ENCODE data around the gene SYNGAP1.

- TF ChIP-seq CTCF (IDR thresholded peaks at IDR 0.05) (no peak), ZFX (IDR thresholded peaks at IDR 0.05; ENCODE audit: borderline replicate concordance) (no peak)
These were observed 70.8 kb downstream of the SYNGAP1 start for GRCh38 chr6:33490621-33491020.

Measured in 22Rv1 (cell line).